ENCODE measurements around the gene FAM3D. TPM values are rescaled to one million over a fixed set of nuclear protein-coding genes. Genes with fewer than 3 reads are reported as not detected.

FAM3D gene
- polyA plus RNA-seq, 1 donor (not counting 4 experiments of a cell fraction or from before 2014, with no cell fraction given) = not detected

- Histone ChIP-seq H3K27me3 (ENCODE audit: control insufficient read depth, extremely low read depth, insufficient read depth, low read length) (peaks cover 21% of the 10 kb centered on the region), H3K9me1 (ENCODE audit: control insufficient read depth, extremely low read depth, insufficient read depth, low read length) (no peaks in the 10 kb centered on the region), H2AFZ (ENCODE audit: control insufficient read depth, low read length) (no peak overlapping the region), H3K79me2 (ENCODE audit: control insufficient read depth, insufficient read depth, low read length) (no peaks in the 10 kb centered on the region), H3K9me3 (ENCODE audit: control insufficient read depth, low read depth, low read length) (no peaks in the 10 kb centered on the region), H3K27ac (ENCODE audit: control insufficient read depth, insufficient read depth, low read length) (no peak overlapping the region), H3K4me3 (ENCODE audit: control insufficient read depth in 2 of 3, extremely low read depth in 1 of 3, insufficient read depth in 2 of 3, low read depth in 1 of 3, low read length in 3 of 3) (no peak overlapping the region), H3K36me3 (ENCODE audit: control insufficient read depth in 2 of 2, extremely low read depth in 1 of 2, insufficient read depth in 2 of 2, low read length in 2 of 2) (no peaks in the 10 kb centered on the region), H3K4me1 (ENCODE audit: control insufficient read depth, extremely low read depth, insufficient read depth, low read length) (no peaks in the 10 kb centered on the region), H4K20me1 (ENCODE audit: control insufficient read depth, extremely low read depth, insufficient read depth, low read length) (no peaks in the 10 kb centered on the region), H3K4me2 (ENCODE audit: control insufficient read depth, extremely low read depth, insufficient read depth, low read depth, low read length) (no peak overlapping the region), H3K9ac (ENCODE audit: control insufficient read depth, extremely low read depth, insufficient read depth, low read length) (no peak overlapping the region)
- DNase-seq (ENCODE audit: low read depth, low spot score) = no peak
- TF ChIP-seq, protein P1, sequence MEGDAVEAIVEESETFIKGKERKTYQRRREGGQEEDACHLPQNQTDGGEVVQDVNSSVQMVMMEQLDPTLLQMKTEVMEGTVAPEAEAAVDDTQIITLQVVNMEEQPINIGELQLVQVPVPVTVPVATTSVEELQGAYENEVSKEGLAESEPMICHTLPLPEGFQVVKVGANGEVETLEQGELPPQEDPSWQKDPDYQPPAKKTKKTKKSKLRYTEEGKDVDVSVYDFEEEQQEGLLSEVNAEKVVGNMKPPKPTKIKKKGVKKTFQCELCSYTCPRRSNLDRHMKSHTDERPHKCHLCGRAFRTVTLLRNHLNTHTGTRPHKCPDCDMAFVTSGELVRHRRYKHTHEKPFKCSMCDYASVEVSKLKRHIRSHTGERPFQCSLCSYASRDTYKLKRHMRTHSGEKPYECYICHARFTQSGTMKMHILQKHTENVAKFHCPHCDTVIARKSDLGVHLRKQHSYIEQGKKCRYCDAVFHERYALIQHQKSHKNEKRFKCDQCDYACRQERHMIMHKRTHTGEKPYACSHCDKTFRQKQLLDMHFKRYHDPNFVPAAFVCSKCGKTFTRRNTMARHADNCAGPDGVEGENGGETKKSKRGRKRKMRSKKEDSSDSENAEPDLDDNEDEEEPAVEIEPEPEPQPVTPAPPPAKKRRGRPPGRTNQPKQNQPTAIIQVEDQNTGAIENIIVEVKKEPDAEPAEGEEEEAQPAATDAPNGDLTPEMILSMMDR (optimal IDR thresholded peaks at IDR 0.05 in 1 of 3, IDR thresholded peaks at IDR 0.05 in 1 of 3, conservative IDR thresholded peaks at IDR 0.05 in 1 of 3; ENCODE audit: extremely low read depth in 1 of 3, insufficient read depth in 2 of 3, low read length in 3 of 3) = no peak
- TF ChIP-seq EZH2 (IDR thresholded peaks at IDR 0.05; ENCODE audit: low read length) = no peak
- dilution Hi-C loops (cut with MboI; ENCODE audit: extremely low pct_ligation_motif_present, low sequenced_read_pairs) = no loop called here
- no peak for FAIRE-seq
Measured at GRCh38 chr3:58628823-58629562, 37.6 kb downstream of the FAM3D start.

DNA sequence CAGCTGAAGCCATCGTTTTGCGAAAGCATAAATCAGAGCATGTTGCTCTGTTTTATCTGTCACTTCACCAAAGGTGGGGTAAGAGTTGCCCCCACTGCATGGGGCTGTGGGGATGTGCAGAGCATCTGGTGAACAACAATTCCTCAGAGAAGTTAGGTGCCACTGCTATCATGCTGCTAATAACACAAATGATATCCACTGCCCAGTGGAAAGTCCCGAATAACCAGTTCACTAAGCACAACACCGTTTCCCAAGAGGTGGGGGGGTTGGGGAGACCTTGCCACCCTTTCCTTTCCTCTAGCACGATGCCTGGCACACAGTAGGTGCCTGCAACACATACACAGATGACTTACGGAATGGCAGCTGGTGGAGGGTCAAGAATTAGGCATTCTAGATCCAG lies 38.6 kb downstream of the FAM3D start:
- H3K27me3 ChIP-seq (ENCODE audit: control insufficient read depth, extremely low read depth, insufficient read depth, low read length) = peaks cover 15% of the 10 kb centered on the region
- dilution Hi-C loops (cut with MboI; ENCODE audit: extremely low pct_ligation_motif_present, low sequenced_read_pairs) = no loop called here
- H3K9me1 ChIP-seq (ENCODE audit: control insufficient read depth, extremely low read depth, insufficient read depth, low read length) = no peaks in the 10 kb centered on the region
- H3K4me1 ChIP-seq (ENCODE audit: control insufficient read depth, extremely low read depth, insufficient read depth, low read length) = no peaks in the 10 kb centered on the region
- no peaks in the 10 kb centered on the region for H3K9me3 ChIP-seq (ENCODE audit: control insufficient read depth, low read depth, low read length)
- TF ChIP-seq, protein P1 (optimal IDR thresholded peaks at IDR 0.05 in 1 of 3, IDR thresholded peaks at IDR 0.05 in 1 of 3, conservative IDR thresholded peaks at IDR 0.05 in 1 of 3; ENCODE audit: extremely low read depth in 1 of 3, insufficient read depth in 2 of 3, low read length in 3 of 3) = no peak
- no peak for TF ChIP-seq EZH2 (IDR thresholded peaks at IDR 0.05; ENCODE audit: low read length)
- no peak overlapping the region for H3K27ac ChIP-seq (ENCODE audit: control insufficient read depth, insufficient read depth, low read length)
- no peaks in the 10 kb centered on the region for H4K20me1 ChIP-seq (ENCODE audit: control insufficient read depth, extremely low read depth, insufficient read depth, low read length)
- H3K9ac ChIP-seq (ENCODE audit: control insufficient read depth, extremely low read depth, insufficient read depth, low read length) = no peak overlapping the region
- no peak overlapping the region for H3K4me2 ChIP-seq (ENCODE audit: control insufficient read depth, extremely low read depth, insufficient read depth, low read depth, low read length)
- H3K36me3 ChIP-seq (ENCODE audit: control insufficient read depth in 2 of 2, extremely low read depth in 1 of 2, insufficient read depth in 2 of 2, low read length in 2 of 2) = no peaks in the 10 kb centered on the region
- FAIRE-seq = no peak
- no peak for DNase-seq (ENCODE audit: low read depth, low spot score)
- H2AFZ ChIP-seq (ENCODE audit: control insufficient read depth, low read length) = no peak overlapping the region
- no peaks in the 10 kb centered on the region for H3K79me2 ChIP-seq (ENCODE audit: control insufficient read depth, insufficient read depth, low read length)
- no peak overlapping the region for H3K4me3 ChIP-seq (ENCODE audit: control insufficient read depth in 2 of 3, extremely low read depth in 1 of 3, insufficient read depth in 2 of 3, low read depth in 1 of 3, low read length in 3 of 3)

Data from keratinocyte (primary cell).